DND-41 (cell line): Measurements from ENCODE around the gene MAD2L1BP.

Experiments
- CTCF ChIP-seq: IDR thresholded peaks from 2 replicates; pipeline ENCODE4 v1.5.1; 2012; ENCODE audit warnings: borderline replicate concordance, low read length, moderate library complexity, mild to moderate bottlenecking; ENCODE audit not compliant: poor library complexity, severe bottlenecking; ENCODE audit errors: extremely low read depth
- EZH2 ChIP-seq: IDR thresholded peaks from 3 replicates; pipeline ENCODE4 v1.6.1; 2012; ENCODE audit warnings: borderline replicate concordance, low read depth, mild to moderate bottlenecking, moderate library complexity, low read length, inconsistent platforms; ENCODE audit not compliant: severe bottlenecking

DNA sequence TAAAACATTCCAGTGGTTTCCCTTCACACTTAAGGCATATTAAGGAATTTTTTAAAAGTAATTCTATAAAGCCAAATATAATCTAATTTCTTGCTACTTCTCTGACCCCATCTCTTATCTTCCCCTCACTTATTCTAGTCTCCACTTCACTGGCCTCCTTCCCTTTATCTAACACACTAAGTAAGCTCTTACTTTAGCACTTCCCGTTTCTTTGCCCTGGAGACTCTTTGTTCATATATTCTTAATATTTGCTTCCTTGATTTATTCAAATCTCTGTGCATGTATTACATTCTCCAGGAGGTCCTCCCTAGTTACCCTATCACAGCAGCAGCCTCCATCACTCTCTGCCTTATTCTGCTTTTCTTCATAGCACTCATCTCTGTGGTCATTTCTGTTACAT, 26.8 kb upstream of the MAD2L1BP start:
- TF ChIP-seq CTCF (no peak), EZH2 (no peak)
